ENCODE results near the gene UFM1.
"Not testable (repeated sequence)": the region's sequence is repeated elsewhere in the genome, so short reads cannot be mapped to it uniquely, and the experiment has no call there.

The UFM1 gene

GRCh38 chr13:38358684-38359083 lies 9.0 kb downstream of the UFM1 start:
- Mint-ChIP-seq H3K9me3 (no peaks in the 10 kb centered on the region), H3K27me3 (ENCODE audit: low read depth, poor library complexity) (no peaks in the 10 kb centered on the region), H3K27ac (no peak overlapping the region), H3K4me1 (no peaks in the 10 kb centered on the region), H3K36me3 (ENCODE audit: low read depth) (peaks cover 44% of the 10 kb centered on the region), H3K4me3 (no peak overlapping the region)
- no peak for TF ChIP-seq CTCF (IDR thresholded peaks at IDR 0.05)
- no peak for DNase-seq

- no peak for TF ChIP-seq CTCF (IDR thresholded peaks at IDR 0.05)
- H3K27me3 Mint-ChIP-seq (ENCODE audit: low read depth, poor library complexity): no peaks in the 10 kb centered on the region
- H3K36me3 Mint-ChIP-seq (ENCODE audit: low read depth): peaks cover 38% of the 10 kb centered on the region
- no peak for DNase-seq
- H3K4me1 Mint-ChIP-seq: no peaks in the 10 kb centered on the region
- H3K4me3 Mint-ChIP-seq: no peak overlapping the region
- H3K9me3 Mint-ChIP-seq: no peaks in the 10 kb centered on the region
- H3K27ac Mint-ChIP-seq: no peak overlapping the region
These were observed 12.1 kb downstream of the UFM1 start for GRCh38 chr13:38361542-38362262.

DNA sequence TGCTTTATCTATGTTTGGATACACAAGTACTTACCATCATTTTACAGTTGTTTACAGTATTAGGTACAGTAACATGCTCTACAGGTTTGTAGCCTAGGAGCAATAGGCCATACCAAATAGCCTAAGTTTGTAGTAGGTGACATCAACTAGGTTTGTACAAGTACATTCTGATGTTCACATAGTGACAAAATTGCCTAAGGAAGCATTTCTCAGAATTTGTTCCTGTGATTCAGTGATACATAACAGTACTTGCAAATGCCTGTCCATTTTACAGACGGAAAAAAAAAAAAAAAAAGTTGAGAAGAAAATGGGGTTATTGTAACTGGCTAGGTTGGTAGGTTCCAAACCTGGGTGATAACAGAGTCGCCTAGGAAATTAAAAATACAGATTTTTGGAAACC lies 13.6 kb downstream of the UFM1 start:
- H3K4me1 Mint-ChIP-seq: no peaks in the 10 kb centered on the region
- no peaks in the 10 kb centered on the region for H3K27me3 Mint-ChIP-seq (ENCODE audit: low read depth, poor library complexity)
- H3K4me3 Mint-ChIP-seq: no peak overlapping the region
- H3K27ac Mint-ChIP-seq: no peak overlapping the region
- H3K36me3 Mint-ChIP-seq (ENCODE audit: low read depth): peaks cover 38% of the 10 kb centered on the region
- no peak for TF ChIP-seq CTCF (IDR thresholded peaks at IDR 0.05)
- no peaks in the 10 kb centered on the region for H3K9me3 Mint-ChIP-seq
- DNase-seq: no peak

- H3K4me1 Mint-ChIP-seq; DNase-seq; H3K9me3 Mint-ChIP-seq; H3K27ac Mint-ChIP-seq; H3K27me3 Mint-ChIP-seq (ENCODE audit: low read depth, poor library complexity); H3K4me3 Mint-ChIP-seq: not testable (repeated sequence)
- H3K36me3 Mint-ChIP-seq (ENCODE audit: low read depth): peaks cover 38% of the 10 kb centered on the region
These were observed 14.1 kb downstream of the UFM1 start for GRCh38 chr13:38363746-38364145.

GRCh38 chr13:38365661-38366060 lies 16.0 kb downstream of the UFM1 start:
- DNase-seq: no peak
- no peak for TF ChIP-seq CTCF (IDR thresholded peaks at IDR 0.05)
- no peak overlapping the region for H3K27ac Mint-ChIP-seq
- H3K9me3 Mint-ChIP-seq: no peaks in the 10 kb centered on the region
- no peaks in the 10 kb centered on the region for H3K27me3 Mint-ChIP-seq (ENCODE audit: low read depth, poor library complexity)
- H3K4me1 Mint-ChIP-seq: no peaks in the 10 kb centered on the region
- H3K4me3 Mint-ChIP-seq: no peak overlapping the region
- peaks cover 31% of the 10 kb centered on the region for H3K36me3 Mint-ChIP-seq (ENCODE audit: low read depth)

DNA sequence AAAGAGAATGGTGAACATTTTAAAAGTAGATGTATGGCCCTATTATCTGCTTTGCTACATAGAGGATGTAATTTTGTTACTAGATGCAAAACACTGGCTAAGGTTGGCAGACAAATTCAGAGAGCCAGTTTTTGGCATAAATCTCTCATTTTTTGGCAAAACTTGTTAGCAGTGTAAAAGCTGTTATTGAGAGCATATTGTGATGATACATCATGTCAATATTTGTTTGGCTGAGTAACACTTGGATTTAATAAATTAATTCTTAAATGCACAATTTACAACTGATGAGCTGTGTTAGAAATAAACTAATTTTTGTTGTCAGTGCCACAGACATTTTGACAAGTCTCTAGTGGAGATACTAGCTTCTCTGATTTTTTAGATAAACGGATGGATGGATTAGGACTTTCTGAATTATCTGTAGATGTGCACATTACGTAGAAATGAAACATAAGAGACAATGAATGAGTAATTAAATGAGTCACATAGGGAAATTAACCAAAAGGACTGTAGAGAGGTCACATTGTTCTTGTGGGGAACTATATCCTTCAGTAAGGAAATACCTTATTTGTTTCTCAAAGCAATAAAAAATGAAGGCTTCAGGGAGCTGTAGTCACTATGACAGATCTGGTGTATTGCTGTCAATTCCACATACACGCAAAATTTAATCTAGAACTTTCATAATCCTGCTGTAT lies 17.4 kb downstream of the UFM1 start:
- no peak overlapping the region for H3K27ac Mint-ChIP-seq
- H3K27me3 Mint-ChIP-seq (ENCODE audit: low read depth, poor library complexity): no peaks in the 10 kb centered on the region
- H3K9me3 Mint-ChIP-seq: peaks cover 5% of the 10 kb centered on the region
- TF ChIP-seq CTCF (IDR thresholded peaks at IDR 0.05): no peak
- peaks cover 20% of the 10 kb centered on the region for H3K36me3 Mint-ChIP-seq (ENCODE audit: low read depth)
- H3K4me3 Mint-ChIP-seq: no peak overlapping the region
- H3K4me1 Mint-ChIP-seq: no peaks in the 10 kb centered on the region
- no peak for DNase-seq

All from nephron progenitor cell (in vitro differentiated cells).